ENCODE data around the gene IGSF21. TPM values are rescaled to one million over a fixed set of nuclear protein-coding genes. Genes with fewer than 3 reads are reported as not detected.

Gene IGSF21
- total RNA-seq, 6 experiments from 2014 or later = not detected

- no peaks in the 10 kb centered on the region; the same call in 1 of the 2 replicates for H3K36me3 Mint-ChIP-seq (ENCODE audit: low read depth)
- no peaks in the 10 kb centered on the region; the same call in 1 of the 2 replicates for H3K27me3 Mint-ChIP-seq (ENCODE audit: insufficient read depth)
- no peak for DNase-seq
- H3K27ac Mint-ChIP-seq = no peak overlapping the region
- H3K9me3 Mint-ChIP-seq = peaks cover 50% of the 10 kb centered on the region
- no peak overlapping the region for H3K4me3 Mint-ChIP-seq
- no peak for TF ChIP-seq CTCF (IDR thresholded peaks at IDR 0.05)
- no peaks in the 10 kb centered on the region for H3K4me1 Mint-ChIP-seq (ENCODE audit: low read depth)
Measured at GRCh38 chr1:18146886-18147285, 39.3 kb downstream of the IGSF21 start.

- Mint-ChIP-seq H3K9me3 (peaks cover 49% of the 10 kb centered on the region), H3K27me3 (ENCODE audit: insufficient read depth) (no peaks in the 10 kb centered on the region; the same call in 1 of the 2 replicates), H3K27ac (no peak overlapping the region), H3K4me1 (ENCODE audit: low read depth) (no peaks in the 10 kb centered on the region), H3K36me3 (ENCODE audit: low read depth) (no peaks in the 10 kb centered on the region; the same call in 1 of the 2 replicates), H3K4me3 (no peak overlapping the region)
- DNase-seq = no peak
- no peak for TF ChIP-seq CTCF (IDR thresholded peaks at IDR 0.05)
Measured at GRCh38 chr1:18147672-18148071, 40.1 kb downstream of the IGSF21 start.

GRCh38 chr1:18148461-18148860, 40.9 kb downstream of the IGSF21 start:
- no peak overlapping the region for H3K4me3 Mint-ChIP-seq
- no peak overlapping the region for H3K27ac Mint-ChIP-seq
- DNase-seq = no peak
- H3K36me3 Mint-ChIP-seq (ENCODE audit: low read depth) = no peaks in the 10 kb centered on the region; the same call in 1 of the 2 replicates
- peaks cover under 1% of the 10 kb centered on the region for H3K27me3 Mint-ChIP-seq (ENCODE audit: insufficient read depth)
- TF ChIP-seq CTCF (IDR thresholded peaks at IDR 0.05) = no peak
- H3K4me1 Mint-ChIP-seq (ENCODE audit: low read depth) = no peaks in the 10 kb centered on the region
- H3K9me3 Mint-ChIP-seq = peaks cover 52% of the 10 kb centered on the region

DNA sequence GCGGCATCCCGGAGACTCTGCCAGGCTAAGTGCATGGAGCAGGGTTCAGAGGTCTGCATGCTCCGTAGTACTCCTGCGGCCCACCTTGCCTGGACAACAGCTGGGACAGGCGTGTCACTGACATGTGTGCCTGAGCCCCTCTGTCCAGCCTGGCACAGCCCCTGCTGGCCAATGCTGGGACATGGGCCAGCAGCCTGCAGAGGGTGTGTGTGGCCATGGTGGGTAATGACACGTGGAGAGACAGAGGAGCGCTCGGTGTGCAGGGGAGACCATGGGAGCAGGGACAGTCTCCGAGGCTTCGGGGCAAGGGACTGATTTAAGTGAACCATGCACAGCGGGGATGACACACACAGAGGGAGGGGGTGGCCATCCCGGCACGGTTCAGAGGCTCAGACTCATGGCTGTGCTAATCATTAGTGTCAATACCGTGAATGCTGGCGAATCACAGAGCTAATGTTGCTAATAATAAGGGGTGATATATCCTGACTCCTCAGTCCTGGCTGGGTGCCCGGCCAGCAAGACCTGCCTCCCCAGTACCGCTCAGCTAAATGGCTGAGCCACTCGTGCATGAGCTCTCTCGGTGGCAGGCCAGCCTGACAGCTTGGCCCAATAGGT, 41.5 kb downstream of the IGSF21 start:
- no peak for DNase-seq
- Mint-ChIP-seq H3K4me3 (no peak overlapping the region), H3K9me3 (peaks cover 54% of the 10 kb centered on the region), H3K27me3 (ENCODE audit: insufficient read depth) (peaks cover 1% of the 10 kb centered on the region; the same call in 1 of the 2 replicates), H3K4me1 (ENCODE audit: low read depth) (no peaks in the 10 kb centered on the region), H3K27ac (no peak overlapping the region), H3K36me3 (ENCODE audit: low read depth) (peaks cover 3% of the 10 kb centered on the region; the same call in 1 of the 2 replicates)
- no peak for TF ChIP-seq CTCF (IDR thresholded peaks at IDR 0.05)

DNA sequence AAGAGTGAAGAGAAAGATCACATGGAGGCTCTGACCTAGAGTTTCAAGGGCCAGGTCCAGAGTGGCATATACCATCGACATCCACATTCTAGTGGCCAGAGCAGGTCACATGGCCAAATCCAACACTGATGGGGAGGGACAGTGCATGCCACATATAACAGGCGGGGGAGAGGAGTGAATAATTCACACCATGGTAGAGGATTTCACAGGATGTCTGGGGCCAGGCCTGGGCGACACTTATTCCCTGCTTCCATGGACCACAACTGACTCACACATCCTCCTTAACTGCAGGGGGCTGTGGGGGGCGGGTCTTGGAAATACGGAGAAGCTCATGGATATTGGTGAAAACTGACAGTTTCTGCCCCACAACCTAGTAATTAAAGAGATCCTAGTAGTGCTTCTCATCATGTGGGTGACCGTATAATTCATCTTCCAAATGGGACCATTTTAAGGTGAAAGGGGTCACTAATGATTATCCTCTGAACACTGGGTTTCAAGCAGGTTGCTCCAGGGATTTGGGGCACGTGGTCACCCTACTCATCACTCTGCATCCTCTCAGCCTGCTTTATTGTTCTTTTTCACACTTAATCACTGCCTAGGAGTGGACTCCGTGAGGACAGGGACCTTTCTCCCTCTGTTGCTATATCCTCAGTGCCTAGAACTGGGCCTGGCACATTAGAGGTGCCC, 44.0 kb downstream of the IGSF21 start:
- DNase-seq = no peak
- TF ChIP-seq CTCF (IDR thresholded peaks at IDR 0.05) = no peak
- H3K27ac Mint-ChIP-seq = no peak overlapping the region
- H3K4me1 Mint-ChIP-seq (ENCODE audit: low read depth) = no peaks in the 10 kb centered on the region
- H3K36me3 Mint-ChIP-seq (ENCODE audit: low read depth) = peaks cover 5% of the 10 kb centered on the region; the same call in 1 of the 2 replicates
- H3K9me3 Mint-ChIP-seq = peaks cover 47% of the 10 kb centered on the region
- no peak overlapping the region for H3K4me3 Mint-ChIP-seq
- H3K27me3 Mint-ChIP-seq (ENCODE audit: insufficient read depth) = peaks cover 3% of the 10 kb centered on the region; the same call in 1 of the 2 replicates
